SK-N-SH (cell line): ENCODE results near the gene ELFN2. TPM values are rescaled to one million over a fixed set of nuclear protein-coding genes. Genes with fewer than 3 reads are reported as not detected.

Experiments used
- CTCF ChIA-PET: fragments of 300-600, 350-600 bp; formaldehyde crosslinking; extraction: SDS; loops from one replicate; lab custom pipeline; 2021; lab: Yijun Ruan, JAX
- POLR2A ChIA-PET: fragments of 350-600 bp; sonication (Branson Sonifier 250); formaldehyde crosslinking; extraction: SDS; loops from one replicate; lab custom pipeline; 2020; ENCODE audit warnings: antibody characterized with exemption, inconsistent platforms; lab: Yijun Ruan, JAX
- DNase-seq: peaks from one replicate; pipeline ENCODE4 v3.0.0; 2012
- H2AFZ ChIP-seq: fragments of 200-600 bp; sonication (generic); 2 replicates; pipeline ENCODE4 v1.8.1; 2016; ENCODE audit warnings: antibody characterized with exemption, mild to moderate bottlenecking, low read depth
- H3F3A ChIP-seq: fragments of 200-600 bp; sonication (generic); replicated peaks from 2 replicates; pipeline ENCODE3; 2016; ENCODE audit warnings: antibody characterized with exemption, mild to moderate bottlenecking; ENCODE audit not compliant: insufficient read depth
- H3K27ac ChIP-seq, 2 experiments: fragments of 200-500 bp in 1 of 2; fragments of 200-600 bp in 1 of 2; sonication (Bioruptor generic) in 1 of 2; sonication (generic), shearing (Covaris generic) in 1 of 2; 2 replicates each; pipeline versions ENCODE4 v1.5.1 to v1.6.1; 2014 to 2016; ENCODE audit warnings: low read depth in 2 of 2, inconsistent platforms in 1 of 2, low read length in 1 of 2, mild to moderate bottlenecking in 1 of 2, mixed read lengths in 1 of 2
- H3K27me3 ChIP-seq: fragments of 200-600 bp; sonication (generic), shearing (Covaris generic); 2 replicates; pipeline ENCODE4 v1.6.1; 2016; ENCODE audit warnings: mixed run types; ENCODE audit not compliant: insufficient read depth
- H3K36me3 ChIP-seq, 2 experiments: fragments of 200-500 bp in 1 of 2; fragments of 200-600 bp in 1 of 2; sonication (Bioruptor generic) in 1 of 2; sonication (generic) in 1 of 2; replicated peaks in 1 of 2; 2 replicates each; pipeline versions ENCODE3 to v1.5.1; 2014 to 2016; ENCODE audit warnings: low read length in 1 of 2, mild to moderate bottlenecking in 1 of 2; ENCODE audit not compliant: insufficient read depth in 2 of 2, control insufficient read depth in 1 of 2
- H3K4me1 ChIP-seq, 2 experiments: fragments of 200-500 bp in 1 of 2; fragments of 200-600 bp in 1 of 2; sonication (Bioruptor generic) in 1 of 2; sonication (generic), shearing (Covaris generic) in 1 of 2; 2 replicates each; pipeline versions ENCODE4 v1.5.1 to v1.6.1; 2014 to 2016; ENCODE audit warnings: low read depth in 1 of 2, low read length in 1 of 2, mixed run types in 1 of 2; ENCODE audit not compliant: insufficient read depth in 2 of 2, control insufficient read depth in 1 of 2
- H3K4me2 ChIP-seq: fragments of 200-600 bp; sonication (generic), shearing (Covaris generic); 2 replicates; pipeline ENCODE4 v1.6.1; 2017; ENCODE audit warnings: mixed run types
- H3K4me3 ChIP-seq, 2 experiments: fragments of 200-500 bp in 1 of 2; fragments of 200-600 bp in 1 of 2; sonication (Bioruptor generic) in 1 of 2; sonication (generic), shearing (Covaris generic) in 1 of 2; 2 replicates each; pipeline versions ENCODE4 v1.5.1 to v1.8.1; 2014 to 2016; ENCODE audit warnings: low read depth in 2 of 2, inconsistent platforms in 1 of 2, low read length in 1 of 2, mild to moderate bottlenecking in 1 of 2, mixed read lengths in 1 of 2, moderate library complexity in 1 of 2
- H3K79me2 ChIP-seq: fragments of 200-600 bp; sonication (generic); 2 replicates; pipeline ENCODE4 v1.8.1; 2017; ENCODE audit warnings: mild to moderate bottlenecking; ENCODE audit not compliant: insufficient read depth
- H3K9ac ChIP-seq: fragments of 200-600 bp; sonication (generic); 2 replicates; pipeline ENCODE4 v1.6.1; 2017; ENCODE audit warnings: mixed run types
- H3K9me2 ChIP-seq: fragments of 200-600 bp; sonication (generic); 2 replicates; pipeline ENCODE4 v1.6.1; 2017; ENCODE audit warnings: mixed run types
- H3K9me3 ChIP-seq: fragments of 200-600 bp; sonication (generic); 2 replicates; pipeline ENCODE4 v1.6.1; 2017; ENCODE audit warnings: mixed run types, mild to moderate bottlenecking, moderate library complexity
- H4K20me1 ChIP-seq: fragments of 200-600 bp; sonication (generic); 2 replicates; pipeline ENCODE4 v1.6.1; 2017; ENCODE audit warnings: mild to moderate bottlenecking, mixed run types; ENCODE audit not compliant: insufficient read depth
- CHD2 ChIP-seq: fragments of 150-350 bp; IDR thresholded peaks from 2 replicates; pipeline ENCODE4 v1.6.1; 2018; ENCODE audit warnings: low read length; ENCODE audit not compliant: partially characterized antibody
- EZH2phosphoT487 ChIP-seq: fragments of 200-600 bp; sonication (generic); IDR thresholded peaks from 2 replicates; pipeline ENCODE4 v1.6.1; 2017; ENCODE audit warnings: low read depth, mixed run types, mild to moderate bottlenecking, antibody characterized with exemption, moderate library complexity, borderline replicate concordance
- FOSL2 ChIP-seq: IDR thresholded peaks from 2 replicates; pipeline ENCODE4 v1.4.0; 2012; ENCODE audit warnings: low read depth, mild to moderate bottlenecking, moderate library complexity, borderline replicate concordance
- GABPA ChIP-seq: IDR thresholded peaks from 2 replicates; pipeline ENCODE4 v1.4.0; 2012; ENCODE audit warnings: low read depth, mild to moderate bottlenecking
- JUND ChIP-seq: IDR thresholded peaks from 2 replicates; pipeline ENCODE4 v1.4.0; 2012
- MEF2A ChIP-seq: IDR thresholded peaks from 2 replicates; pipeline ENCODE4 v1.4.0; 2012; ENCODE audit warnings: low read depth, borderline replicate concordance
- MXI1 ChIP-seq: IDR thresholded peaks from 2 replicates; pipeline ENCODE4 v1.6.1; 2012; ENCODE audit warnings: mild to moderate bottlenecking, low read depth, low read length, improper control_type of control experiment
- RAD21 ChIP-seq: IDR thresholded peaks from 2 replicates; pipeline ENCODE4 v1.6.1; 2012; ENCODE audit warnings: mild to moderate bottlenecking, low read length
- RCOR1 ChIP-seq: fragments of 150-350 bp; IDR thresholded peaks from 2 replicates; pipeline ENCODE4 v1.6.1; 2017; ENCODE audit warnings: antibody characterized with exemption, low read length
- RFX5 ChIP-seq: IDR thresholded peaks from 2 replicates; pipeline ENCODE4 v1.6.1; 2012; ENCODE audit warnings: mild to moderate bottlenecking, improper control_type of control experiment, low read length
- RXRA ChIP-seq: IDR thresholded peaks from 2 replicates; pipeline ENCODE4 v1.4.0; 2012; ENCODE audit warnings: low read depth, mild to moderate bottlenecking, borderline replicate concordance
- TAF1 ChIP-seq: IDR thresholded peaks from 2 replicates; pipeline ENCODE4 v1.6.1; 2012; ENCODE audit warnings: low read depth, mild to moderate bottlenecking, low read length, moderate library complexity, borderline replicate concordance
- YY1 ChIP-seq: IDR thresholded peaks from 2 replicates; pipeline ENCODE4 v1.4.0; 2012; ENCODE audit warnings: low read depth, mild to moderate bottlenecking
- WGBS: methylation state at CpG from one replicate; pipeline ENCODE4 v1.1.6; 2017; ENCODE audit warnings: low lambda C conversion rate; 5-methylcytosine and 5-hydroxymethylcytosine counted together
- polyA plus RNA-seq, 3 experiments: library from polyadenylated mRNA; depleted of rRNA; stranded (reverse); fragments of >200 nt; gene quantifications; 2 replicates each; pipeline ENCODE4 v1.2.3, GENCODE V29; 2012
- TF ChIP-seq, protein P1 (sequence below): IDR thresholded peaks from 2 replicates; pipeline ENCODE4 v1.6.1; 2012; ENCODE audit warnings: mild to moderate bottlenecking, low read depth, low read length, moderate library complexity
- TF ChIP-seq, protein P2 (sequence below): IDR thresholded peaks from 2 replicates; pipeline ENCODE4 v1.4.0; 2012; ENCODE audit warnings: low read depth, borderline replicate concordance
- TF ChIP-seq, protein P3 (sequence below): IDR thresholded peaks from 2 replicates; pipeline ENCODE4 v1.4.0; 2012; ENCODE audit warnings: low read depth, borderline replicate concordance
- TF ChIP-seq, protein P4 (sequence below): IDR thresholded peaks from 2 replicates; pipeline ENCODE4; 2012
- TF ChIP-seq, protein P5 (sequence below): fragments of 150-350 bp; IDR thresholded peaks from 2 replicates; pipeline ENCODE4 v1.6.1; 2017; ENCODE audit warnings: antibody characterized with exemption, low read length, low read depth, borderline replicate concordance
- TF ChIP-seq, protein P6 (sequence below): fragments of 150-350 bp; IDR thresholded peaks from 2 replicates; pipeline ENCODE4 v1.6.1; 2016; ENCODE audit warnings: mild to moderate bottlenecking, low read depth, low read length

Gene ELFN2
- polyA plus RNA-seq, 1 of the 3 experiments (the other 2 are of a cell fraction) = 2.8 TPM

DNA sequence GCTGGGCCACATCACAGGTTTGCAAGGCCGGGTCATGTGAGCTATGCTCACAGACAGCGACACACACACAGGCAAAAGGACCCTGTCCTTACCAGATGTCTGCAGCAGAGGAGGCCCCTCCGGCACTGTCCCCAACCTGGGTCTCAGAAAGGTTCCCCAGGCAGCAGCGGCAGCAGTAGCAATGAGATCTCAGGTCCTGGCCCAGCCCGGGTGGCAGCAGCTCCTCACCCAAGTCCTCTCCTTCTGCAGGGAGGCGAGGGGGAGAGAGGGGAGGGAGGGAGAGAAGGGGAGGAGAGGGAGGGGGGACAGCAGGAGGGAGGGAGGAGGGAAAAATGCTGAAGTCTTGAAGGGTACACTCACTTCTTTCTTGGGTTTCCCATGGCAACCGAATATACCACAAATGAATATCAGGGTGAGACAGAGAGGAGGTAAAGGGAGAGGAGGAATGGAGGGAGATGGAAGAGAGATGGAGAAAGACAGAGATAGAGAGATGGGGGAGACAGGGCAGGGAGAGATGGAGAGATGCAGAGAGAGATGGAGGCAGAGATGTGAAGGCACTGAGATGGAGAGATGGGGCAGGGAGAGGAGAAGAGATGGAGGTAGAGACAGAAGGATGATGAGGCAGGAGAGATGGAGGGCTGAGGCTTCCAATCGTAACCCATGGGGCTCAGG, 9.5 kb downstream of the ELFN2 start:
- Histone ChIP-seq H3K9ac (no peak overlapping the region), H3K9me2 (no peaks in the 10 kb centered on the region), H2AFZ (no peak overlapping the region), H4K20me1 (no peaks in the 10 kb centered on the region), H3F3A (no peaks in the 10 kb centered on the region), H3K9me3 (no peaks in the 10 kb centered on the region), H3K4me2 (no peak overlapping the region), H3K4me3 (no peak overlapping the region), H3K36me3 (no peaks in the 10 kb centered on the region), H3K4me1 (peaks cover 0 to 4% of the 10 kb centered on the region in 2 experiments; a peak in 1 of 4 replicates), H3K27ac (no peak overlapping the region), H3K27me3 (peaks cover 5% of the 10 kb centered on the region; the same call in 1 of the 2 replicates), H3K79me2 (no peaks in the 10 kb centered on the region)
- WGBS = 80% methylated on average over 7 of the region's 8 CpGs
- ChIA-PET CTCF (interaction anchor here (0.6 to 1.3 kb wide), 5 partner anchors 10 to 108 kb away, joined by 3 to 5 read pairs (median 4); no protein-coding TSS in a partner anchor), POLR2A (no interaction called here)
- DNase-seq = no peak
- TF ChIP-seq, protein P1, sequence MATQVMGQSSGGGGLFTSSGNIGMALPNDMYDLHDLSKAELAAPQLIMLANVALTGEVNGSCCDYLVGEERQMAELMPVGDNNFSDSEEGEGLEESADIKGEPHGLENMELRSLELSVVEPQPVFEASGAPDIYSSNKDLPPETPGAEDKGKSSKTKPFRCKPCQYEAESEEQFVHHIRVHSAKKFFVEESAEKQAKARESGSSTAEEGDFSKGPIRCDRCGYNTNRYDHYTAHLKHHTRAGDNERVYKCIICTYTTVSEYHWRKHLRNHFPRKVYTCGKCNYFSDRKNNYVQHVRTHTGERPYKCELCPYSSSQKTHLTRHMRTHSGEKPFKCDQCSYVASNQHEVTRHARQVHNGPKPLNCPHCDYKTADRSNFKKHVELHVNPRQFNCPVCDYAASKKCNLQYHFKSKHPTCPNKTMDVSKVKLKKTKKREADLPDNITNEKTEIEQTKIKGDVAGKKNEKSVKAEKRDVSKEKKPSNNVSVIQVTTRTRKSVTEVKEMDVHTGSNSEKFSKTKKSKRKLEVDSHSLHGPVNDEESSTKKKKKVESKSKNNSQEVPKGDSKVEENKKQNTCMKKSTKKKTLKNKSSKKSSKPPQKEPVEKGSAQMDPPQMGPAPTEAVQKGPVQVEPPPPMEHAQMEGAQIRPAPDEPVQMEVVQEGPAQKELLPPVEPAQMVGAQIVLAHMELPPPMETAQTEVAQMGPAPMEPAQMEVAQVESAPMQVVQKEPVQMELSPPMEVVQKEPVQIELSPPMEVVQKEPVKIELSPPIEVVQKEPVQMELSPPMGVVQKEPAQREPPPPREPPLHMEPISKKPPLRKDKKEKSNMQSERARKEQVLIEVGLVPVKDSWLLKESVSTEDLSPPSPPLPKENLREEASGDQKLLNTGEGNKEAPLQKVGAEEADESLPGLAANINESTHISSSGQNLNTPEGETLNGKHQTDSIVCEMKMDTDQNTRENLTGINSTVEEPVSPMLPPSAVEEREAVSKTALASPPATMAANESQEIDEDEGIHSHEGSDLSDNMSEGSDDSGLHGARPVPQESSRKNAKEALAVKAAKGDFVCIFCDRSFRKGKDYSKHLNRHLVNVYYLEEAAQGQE = no peak
- no peak for TF ChIP-seq RFX5
- no peak for TF ChIP-seq GABPA
- TF ChIP-seq CHD2 = no peak
- TF ChIP-seq RCOR1 = no peak
- TF ChIP-seq, protein P2, sequence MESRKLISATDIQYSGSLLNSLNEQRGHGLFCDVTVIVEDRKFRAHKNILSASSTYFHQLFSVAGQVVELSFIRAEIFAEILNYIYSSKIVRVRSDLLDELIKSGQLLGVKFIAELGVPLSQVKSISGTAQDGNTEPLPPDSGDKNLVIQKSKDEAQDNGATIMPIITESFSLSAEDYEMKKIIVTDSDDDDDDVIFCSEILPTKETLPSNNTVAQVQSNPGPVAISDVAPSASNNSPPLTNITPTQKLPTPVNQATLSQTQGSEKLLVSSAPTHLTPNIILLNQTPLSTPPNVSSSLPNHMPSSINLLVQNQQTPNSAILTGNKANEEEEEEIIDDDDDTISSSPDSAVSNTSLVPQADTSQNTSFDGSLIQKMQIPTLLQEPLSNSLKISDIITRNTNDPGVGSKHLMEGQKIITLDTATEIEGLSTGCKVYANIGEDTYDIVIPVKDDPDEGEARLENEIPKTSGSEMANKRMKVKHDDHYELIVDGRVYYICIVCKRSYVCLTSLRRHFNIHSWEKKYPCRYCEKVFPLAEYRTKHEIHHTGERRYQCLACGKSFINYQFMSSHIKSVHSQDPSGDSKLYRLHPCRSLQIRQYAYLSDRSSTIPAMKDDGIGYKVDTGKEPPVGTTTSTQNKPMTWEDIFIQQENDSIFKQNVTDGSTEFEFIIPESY = no peak
- TF ChIP-seq, protein P3, sequence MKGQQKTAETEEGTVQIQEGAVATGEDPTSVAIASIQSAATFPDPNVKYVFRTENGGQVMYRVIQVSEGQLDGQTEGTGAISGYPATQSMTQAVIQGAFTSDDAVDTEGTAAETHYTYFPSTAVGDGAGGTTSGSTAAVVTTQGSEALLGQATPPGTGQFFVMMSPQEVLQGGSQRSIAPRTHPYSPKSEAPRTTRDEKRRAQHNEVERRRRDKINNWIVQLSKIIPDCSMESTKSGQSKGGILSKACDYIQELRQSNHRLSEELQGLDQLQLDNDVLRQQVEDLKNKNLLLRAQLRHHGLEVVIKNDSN = no peak
- no peak for TF ChIP-seq RXRA
- no peak for TF ChIP-seq EZH2phosphoT487
- TF ChIP-seq TAF1 = no peak
- TF ChIP-seq, protein P4, sequence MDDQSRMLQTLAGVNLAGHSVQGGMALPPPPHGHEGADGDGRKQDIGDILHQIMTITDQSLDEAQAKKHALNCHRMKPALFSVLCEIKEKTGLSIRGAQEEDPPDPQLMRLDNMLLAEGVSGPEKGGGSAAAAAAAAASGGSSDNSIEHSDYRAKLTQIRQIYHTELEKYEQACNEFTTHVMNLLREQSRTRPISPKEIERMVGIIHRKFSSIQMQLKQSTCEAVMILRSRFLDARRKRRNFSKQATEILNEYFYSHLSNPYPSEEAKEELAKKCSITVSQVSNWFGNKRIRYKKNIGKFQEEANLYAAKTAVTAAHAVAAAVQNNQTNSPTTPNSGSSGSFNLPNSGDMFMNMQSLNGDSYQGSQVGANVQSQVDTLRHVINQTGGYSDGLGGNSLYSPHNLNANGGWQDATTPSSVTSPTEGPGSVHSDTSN = no peak
- TF ChIP-seq JUND = no peak
- TF ChIP-seq, protein P5, sequence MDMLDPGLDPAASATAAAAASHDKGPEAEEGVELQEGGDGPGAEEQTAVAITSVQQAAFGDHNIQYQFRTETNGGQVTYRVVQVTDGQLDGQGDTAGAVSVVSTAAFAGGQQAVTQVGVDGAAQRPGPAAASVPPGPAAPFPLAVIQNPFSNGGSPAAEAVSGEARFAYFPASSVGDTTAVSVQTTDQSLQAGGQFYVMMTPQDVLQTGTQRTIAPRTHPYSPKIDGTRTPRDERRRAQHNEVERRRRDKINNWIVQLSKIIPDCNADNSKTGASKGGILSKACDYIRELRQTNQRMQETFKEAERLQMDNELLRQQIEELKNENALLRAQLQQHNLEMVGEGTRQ = no peak
- no peak for TF ChIP-seq MXI1
- TF ChIP-seq MEF2A = no peak
- no peak for TF ChIP-seq FOSL2
- TF ChIP-seq YY1 = no peak
- TF ChIP-seq, protein P6, sequence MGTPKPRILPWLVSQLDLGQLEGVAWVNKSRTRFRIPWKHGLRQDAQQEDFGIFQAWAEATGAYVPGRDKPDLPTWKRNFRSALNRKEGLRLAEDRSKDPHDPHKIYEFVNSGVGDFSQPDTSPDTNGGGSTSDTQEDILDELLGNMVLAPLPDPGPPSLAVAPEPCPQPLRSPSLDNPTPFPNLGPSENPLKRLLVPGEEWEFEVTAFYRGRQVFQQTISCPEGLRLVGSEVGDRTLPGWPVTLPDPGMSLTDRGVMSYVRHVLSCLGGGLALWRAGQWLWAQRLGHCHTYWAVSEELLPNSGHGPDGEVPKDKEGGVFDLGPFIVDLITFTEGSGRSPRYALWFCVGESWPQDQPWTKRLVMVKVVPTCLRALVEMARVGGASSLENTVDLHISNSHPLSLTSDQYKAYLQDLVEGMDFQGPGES = no peak
- TF ChIP-seq RAD21 = no peak
